ENCODE results near the gene LTK. TPM values are rescaled to one million over a fixed set of nuclear protein-coding genes. Genes with fewer than 3 reads are reported as not detected.
"Not testable (repeated sequence)": the region's sequence is repeated elsewhere in the genome, so short reads cannot be mapped to it uniquely, and the experiment has no call there.

The LTK gene
- total and polyA plus RNA-seq, 12 donors = 0.12 to 2.3 (median 0.66) TPM

- peak in 1 of 7 donors; percentile 7 for DNase-seq
Observed at GRCh38 chr15:41474436-41474835, 39.2 kb downstream of the LTK start.

GRCh38 chr15:41473418-41473817, 40.2 kb downstream of the LTK start:
- 87 to 90% (median 89%) methylated on average over 8 to 11 of the region's 11 CpGs for WGBS, 4 donors
- Histone ChIP-seq H3K27ac (no peak overlapping the region), H3K9me3 (replicated peaks in 1 of 3) (no peaks in the 10 kb centered on the region), H3K36me3 (replicated peaks in 1 of 2) (peaks cover 0 to 94% of the 10 kb centered on the region in 2 donors), H3K4me3 (no peak overlapping the region), H3K27me3 (no peaks in the 10 kb centered on the region), H3K4me1 (replicated peaks in 1 of 2) (peaks cover 0 to 19% of the 10 kb centered on the region in 2 donors)
- TF ChIP-seq POLR2A (IDR thresholded peaks at IDR 0.05) (no peak), CTCF (IDR thresholded peaks at IDR 0.05) (no peak)
- intact Hi-C loops (cut with DNase I) = no loop called here
- peak in 1 of 7 donors; percentile 9 for DNase-seq

More at GRCh38 chr15:41474436-41474835, 39.2 kb downstream of the LTK start:
- no peak overlapping the region for H3K27ac ChIP-seq
- 90 to 96% (median 91%) methylated on average over 7 to 8 of the region's 8 CpGs for WGBS, 4 donors
- TF ChIP-seq POLR2A (IDR thresholded peaks at IDR 0.05) = no peak
- TF ChIP-seq CTCF (IDR thresholded peaks at IDR 0.05) = no peak
- no peaks in the 10 kb centered on the region for H3K27me3 ChIP-seq
- peaks cover 0 to 19% of the 10 kb centered on the region in 2 donors for H3K4me1 ChIP-seq (replicated peaks in 1 of 2)
- intact Hi-C loops (cut with DNase I) = no loop called here
- H3K9me3 ChIP-seq (replicated peaks in 1 of 3) = no peaks in the 10 kb centered on the region
- peaks cover 0 to 94% of the 10 kb centered on the region in 2 donors for H3K36me3 ChIP-seq (replicated peaks in 1 of 2)
- H3K4me3 ChIP-seq = no peak overlapping the region

- H3K36me3 ChIP-seq (replicated peaks in 1 of 2) = peaks cover 0 to 84% of the 10 kb centered on the region in 2 donors
- DNase-seq = peak in 1 of 7 donors; percentile 7
- intact Hi-C loops (cut with DNase I); H3K27ac ChIP-seq; H3K4me1 ChIP-seq (replicated peaks in 1 of 2); H3K27me3 ChIP-seq; H3K9me3 ChIP-seq (replicated peaks in 1 of 3); H3K4me3 ChIP-seq: not testable (repeated sequence)
- 98 to 100% (median 99%) methylated on average over 6 of the region's 6 CpGs for WGBS, 4 donors
Observed at GRCh38 chr15:41469644-41470043, 44.0 kb downstream of the LTK start.

GRCh38 chr15:41466711-41467110, 46.9 kb downstream of the LTK start:
- no peaks in the 10 kb centered on the region for H3K9me3 ChIP-seq (replicated peaks in 1 of 3)
- DNase-seq = no peak
- no peak overlapping the region for H3K27ac ChIP-seq
- TF ChIP-seq POLR2A (IDR thresholded peaks at IDR 0.05) (no peak), CTCF (IDR thresholded peaks at IDR 0.05) (no peak)
- peaks cover 0 to 8% of the 10 kb centered on the region in 2 donors for H3K4me1 ChIP-seq (replicated peaks in 1 of 2)
- no peak overlapping the region for H3K4me3 ChIP-seq
- intact Hi-C loops (cut with DNase I) = no loop called here
- peaks cover 0 to 62% of the 10 kb centered on the region in 2 donors for H3K36me3 ChIP-seq (replicated peaks in 1 of 2)
- H3K27me3 ChIP-seq = no peaks in the 10 kb centered on the region
- 61 to 75% (median 63%) methylated on average over 3 of the region's 3 CpGs for WGBS, 4 donors

- peak in 1 of 7 donors; percentile 38 for DNase-seq
- TF ChIP-seq POLR2A (IDR thresholded peaks at IDR 0.05) (no peak), CTCF (IDR thresholded peaks at IDR 0.05) (peak; percentile 76 to 98 (median 88))
- WGBS, 4 donors = 74 to 78% (median 77%) methylated on average over 8 of the region's 8 CpGs
- Histone ChIP-seq H3K4me1 (replicated peaks in 1 of 2) (peaks cover 0 to 8% of the 10 kb centered on the region in 2 donors), H3K36me3 (replicated peaks in 1 of 2) (peaks cover 0 to 55% of the 10 kb centered on the region in 2 donors), H3K9me3 (replicated peaks in 1 of 3) (no peaks in the 10 kb centered on the region), H3K27me3 (no peaks in the 10 kb centered on the region), H3K27ac (peak overlapping the region in 2 of 5 donors; percentile 33 to 49), H3K4me3 (no peak overlapping the region)
- intact Hi-C loops (cut with DNase I) = no loop called here
Observed at GRCh38 chr15:41465822-41466421, 47.7 kb downstream of the LTK start.

Measured in adrenal gland (tissue), 12 donors.